PC-3 (cell line): ENCODE results near the gene ALAS2.

Experiments
- EZH2 ChIP-seq: fragments of 300-600 bp; sonication (generic); IDR thresholded peaks from one replicate; pipeline ENCODE4 v1.6.1; 2017; ENCODE audit warnings: antibody characterized with exemption, mild to moderate bottlenecking, low read length; ENCODE audit not compliant: unreplicated experiment
- EZH2phosphoT487 ChIP-seq: fragments of 300-600 bp; sonication (generic); IDR thresholded peaks from 2 replicates; pipeline ENCODE4 v1.6.1; 2018; ENCODE audit warnings: mild to moderate bottlenecking, antibody characterized with exemption, low read length, borderline replicate concordance
- TF ChIP-seq, protein P1 (sequence below): fragments of 300-600 bp; sonication (generic); conservative IDR thresholded peaks from 2 replicates; pipeline ENCODE4 v1.5.1; 2017; ENCODE audit warnings: antibody characterized with exemption, low read depth, mild to moderate bottlenecking, low read length

DNA sequence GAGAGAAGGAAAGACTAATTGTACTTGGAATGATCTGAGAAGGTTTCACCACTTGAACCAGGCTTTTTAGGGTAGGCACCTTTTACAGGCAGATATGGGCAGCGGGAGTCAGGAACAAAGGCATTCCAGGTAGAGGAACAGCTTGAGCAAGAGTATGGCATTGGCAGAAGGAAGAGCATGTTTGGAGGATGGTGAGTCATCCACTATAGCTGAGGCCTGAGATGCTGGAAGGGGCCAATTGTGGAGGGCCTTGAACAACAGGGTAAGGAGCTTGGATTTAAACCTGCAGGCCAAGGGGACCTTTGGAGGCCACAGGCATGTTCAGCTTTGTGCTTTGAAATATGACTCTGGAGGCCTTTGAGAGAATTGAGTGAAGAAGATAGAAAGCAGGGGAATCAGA lies 69.0 kb downstream of the ALAS2 start:
- no peak for TF ChIP-seq EZH2
- TF ChIP-seq, protein P1, sequence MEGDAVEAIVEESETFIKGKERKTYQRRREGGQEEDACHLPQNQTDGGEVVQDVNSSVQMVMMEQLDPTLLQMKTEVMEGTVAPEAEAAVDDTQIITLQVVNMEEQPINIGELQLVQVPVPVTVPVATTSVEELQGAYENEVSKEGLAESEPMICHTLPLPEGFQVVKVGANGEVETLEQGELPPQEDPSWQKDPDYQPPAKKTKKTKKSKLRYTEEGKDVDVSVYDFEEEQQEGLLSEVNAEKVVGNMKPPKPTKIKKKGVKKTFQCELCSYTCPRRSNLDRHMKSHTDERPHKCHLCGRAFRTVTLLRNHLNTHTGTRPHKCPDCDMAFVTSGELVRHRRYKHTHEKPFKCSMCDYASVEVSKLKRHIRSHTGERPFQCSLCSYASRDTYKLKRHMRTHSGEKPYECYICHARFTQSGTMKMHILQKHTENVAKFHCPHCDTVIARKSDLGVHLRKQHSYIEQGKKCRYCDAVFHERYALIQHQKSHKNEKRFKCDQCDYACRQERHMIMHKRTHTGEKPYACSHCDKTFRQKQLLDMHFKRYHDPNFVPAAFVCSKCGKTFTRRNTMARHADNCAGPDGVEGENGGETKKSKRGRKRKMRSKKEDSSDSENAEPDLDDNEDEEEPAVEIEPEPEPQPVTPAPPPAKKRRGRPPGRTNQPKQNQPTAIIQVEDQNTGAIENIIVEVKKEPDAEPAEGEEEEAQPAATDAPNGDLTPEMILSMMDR, result no peak
- TF ChIP-seq EZH2phosphoT487, result no peak
